Activated B cell treated with CpG ODN at 0.5 μM for 24 hours (primary cell): Measurements from ENCODE around the gene OGFOD3. TPM values are rescaled to one million over a fixed set of nuclear protein-coding genes. Genes with fewer than 3 reads are reported as not detected.

ENCODE experiments used
- ATAC-seq: fragments of 200-7000 bp; cut with Tn5 transposase; one replicate; pipeline ENCODE4 v1.10.0; 2021; ENCODE audit warnings: low read depth, mild to moderate bottlenecking, moderate library complexity
- CTCF ChIA-PET: fragments of 350-600 bp; sonication (Branson Sonifier 250); formaldehyde crosslinking; loops from one replicate; lab custom pipeline; 2021; ENCODE audit warnings: antibody characterized with exemption; lab: Charles Lee
- POLR2A ChIA-PET: fragments of 350-600 bp; sonication (Branson Sonifier 250); formaldehyde crosslinking; loops from one replicate; lab custom pipeline; 2021; ENCODE audit warnings: antibody characterized with exemption; lab: Charles Lee
- DNase-seq: peaks from one replicate; pipeline ENCODE4 v3.0.0; 2022
- H3K27ac Mint-ChIP-seq: one replicate; pipeline ENCODE4 v1.8.0; 2020; ENCODE audit warnings: mixed read lengths
- H3K27me3 Mint-ChIP-seq: one replicate; pipeline ENCODE4 v1.8.0; 2021; ENCODE audit warnings: mixed read lengths
- H3K36me3 Mint-ChIP-seq: one replicate; pipeline ENCODE4 v1.8.0; 2021; ENCODE audit warnings: low read depth, mixed read lengths
- H3K4me1 Mint-ChIP-seq: one replicate; pipeline ENCODE4 v1.8.0; 2021; ENCODE audit warnings: mixed read lengths
- H3K4me3 Mint-ChIP-seq: one replicate; pipeline ENCODE4 v1.8.0; 2020; ENCODE audit warnings: mild to moderate bottlenecking, mixed read lengths
- H3K9me3 Mint-ChIP-seq: one replicate; pipeline ENCODE4 v1.8.0; 2020; ENCODE audit warnings: mixed read lengths
- intact Hi-C: fragments of 100-400 bp; cut with micrococcal nuclease; formaldehyde crosslinking; loops from one replicate; pipeline ENCODE4 v1.15.1; 2024
- total RNA-seq: library from RNA; stranded (reverse); gene quantifications from 2 replicates; pipeline ENCODE4 v1.2.3, GENCODE V29; 2022
- TF ChIP-seq, protein P1 (sequence below): fragments of 200-600 bp; IDR thresholded peaks from one replicate; pipeline ENCODE4 v1.8.0; 2022; ENCODE audit warnings: antibody characterized with exemption, mild to moderate bottlenecking

Gene OGFOD3
- total RNA-seq, 1 donor from 2014 or later, result 35.0 TPM

DNA sequence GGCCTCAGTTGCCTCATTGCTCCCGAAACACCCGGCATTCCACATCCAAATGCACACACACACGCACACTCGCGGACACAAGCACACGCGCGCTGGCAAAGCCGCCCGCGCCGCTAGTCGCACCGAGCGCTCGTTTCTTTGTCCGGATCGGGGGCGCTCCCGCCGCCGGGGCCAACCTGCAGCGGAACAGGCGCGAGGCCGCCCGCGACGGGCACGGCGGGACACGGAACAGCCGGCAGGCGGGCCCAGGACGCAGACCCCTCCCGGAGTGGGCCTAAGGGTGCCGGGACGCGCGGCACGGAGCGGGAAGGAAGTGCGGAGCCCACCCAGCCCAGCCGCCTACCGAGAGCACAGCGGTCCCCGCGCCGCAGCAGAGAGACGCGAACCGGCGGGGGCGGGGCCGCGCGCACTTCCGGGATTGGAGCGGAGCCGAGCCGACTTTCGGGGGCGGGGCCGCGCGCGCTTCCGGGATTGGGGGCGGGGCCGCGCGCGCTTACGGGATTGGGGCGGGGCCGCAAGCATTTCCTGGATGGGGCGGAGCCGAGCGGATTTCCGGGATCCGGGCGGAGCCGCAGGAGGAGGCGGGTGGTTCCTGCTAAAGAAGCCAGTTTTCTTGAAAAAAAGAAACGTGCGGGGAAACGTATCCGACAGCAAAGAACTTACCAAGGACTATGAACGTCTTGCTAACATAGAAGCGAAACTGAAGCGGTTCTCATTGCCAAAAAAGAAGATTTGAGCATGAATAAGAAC lies 32.1 kb upstream of the OGFOD3 start, which contains the start of gene CYBC1:
Gene CYBC1 (minus strand): TSS at position 396 of the 750 bp plus-strand sequence. CDS start 1,498 bp downstream, outside the sequence.
- Mint-ChIP-seq H3K27ac (peak within 1 kb of the TSS; percentile 97), H3K27me3 (no peaks in the 10 kb centered on the region), H3K9me3 (no peaks in the 10 kb centered on the region), H3K4me1 (peaks cover 42% of the 10 kb centered on the region), H3K36me3 (peaks cover 30% of the 10 kb centered on the region), H3K4me3 (peak within 1 kb of the TSS; percentile 94)
- TF ChIP-seq, protein P1, sequence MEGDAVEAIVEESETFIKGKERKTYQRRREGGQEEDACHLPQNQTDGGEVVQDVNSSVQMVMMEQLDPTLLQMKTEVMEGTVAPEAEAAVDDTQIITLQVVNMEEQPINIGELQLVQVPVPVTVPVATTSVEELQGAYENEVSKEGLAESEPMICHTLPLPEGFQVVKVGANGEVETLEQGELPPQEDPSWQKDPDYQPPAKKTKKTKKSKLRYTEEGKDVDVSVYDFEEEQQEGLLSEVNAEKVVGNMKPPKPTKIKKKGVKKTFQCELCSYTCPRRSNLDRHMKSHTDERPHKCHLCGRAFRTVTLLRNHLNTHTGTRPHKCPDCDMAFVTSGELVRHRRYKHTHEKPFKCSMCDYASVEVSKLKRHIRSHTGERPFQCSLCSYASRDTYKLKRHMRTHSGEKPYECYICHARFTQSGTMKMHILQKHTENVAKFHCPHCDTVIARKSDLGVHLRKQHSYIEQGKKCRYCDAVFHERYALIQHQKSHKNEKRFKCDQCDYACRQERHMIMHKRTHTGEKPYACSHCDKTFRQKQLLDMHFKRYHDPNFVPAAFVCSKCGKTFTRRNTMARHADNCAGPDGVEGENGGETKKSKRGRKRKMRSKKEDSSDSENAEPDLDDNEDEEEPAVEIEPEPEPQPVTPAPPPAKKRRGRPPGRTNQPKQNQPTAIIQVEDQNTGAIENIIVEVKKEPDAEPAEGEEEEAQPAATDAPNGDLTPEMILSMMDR, result no peak
- intact Hi-C loops, result no loop called here
- CTCF ChIA-PET, result no interaction called here
- ATAC-seq, result peak; percentile 42
- peak; percentile 96 for DNase-seq
- POLR2A ChIA-PET, result interaction anchor here (0.8 to 7.5 kb wide), 7 partner anchors 13 to 524 kb away, joined by 3 to 130 read pairs (median 33); partner anchors contain the start of genes FOXK2, HEXD and OGFOD3

DNA sequence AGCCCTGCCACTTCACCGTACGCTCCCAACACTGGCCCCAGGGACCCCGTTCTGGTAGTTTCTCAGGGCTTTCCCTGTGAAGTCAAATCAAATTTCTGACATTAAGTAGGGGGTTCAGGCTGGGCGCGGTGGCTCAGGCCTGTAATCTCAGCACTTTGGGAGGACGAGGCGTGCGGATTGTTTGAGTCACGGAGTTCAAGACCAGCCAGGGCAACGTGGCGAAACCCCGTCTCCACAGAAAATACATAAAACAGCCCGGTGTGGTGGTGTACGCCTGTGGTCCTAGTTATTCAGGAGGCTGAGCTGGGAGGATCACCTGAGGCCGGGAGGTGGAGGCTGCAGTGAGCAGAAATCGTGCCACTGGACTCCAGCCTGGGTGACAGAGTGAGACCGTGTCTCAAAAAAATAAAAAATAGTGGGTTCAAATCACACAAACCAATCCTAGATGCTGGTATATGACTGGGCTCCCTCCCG lies 31.5 kb upstream of the OGFOD3 start:
- H3K4me3 Mint-ChIP-seq, result peak overlapping the region; percentile 94
- no peaks in the 10 kb centered on the region for H3K27me3 Mint-ChIP-seq
- peaks cover 33% of the 10 kb centered on the region for H3K36me3 Mint-ChIP-seq
- peak overlapping the region; percentile 97 for H3K27ac Mint-ChIP-seq
- intact Hi-C loops, result loop anchor here (1.0 kb wide), 7 partner anchors 8 to 152 kb away; partner anchors contain the start of genes FOXK2, HEXD, NARF and OGFOD3
- TF ChIP-seq, protein P1, result no peak
- ChIA-PET POLR2A (interaction anchor here (0.6 to 7.5 kb wide), 22 partner anchors 9 to 427 kb away, joined by 3 to 130 read pairs (median 6); partner anchors contain the start of genes CENPX, DCXR, FOXK2 and HEXD), CTCF (interaction anchor here (1.9 kb wide), 1 partner anchor 30 kb away, joined by 4 read pairs; no protein-coding TSS in a partner anchor)
- H3K9me3 Mint-ChIP-seq, result no peaks in the 10 kb centered on the region
- DNase-seq (no peak), ATAC-seq (no peak)
- peaks cover 42% of the 10 kb centered on the region for H3K4me1 Mint-ChIP-seq

DNA sequence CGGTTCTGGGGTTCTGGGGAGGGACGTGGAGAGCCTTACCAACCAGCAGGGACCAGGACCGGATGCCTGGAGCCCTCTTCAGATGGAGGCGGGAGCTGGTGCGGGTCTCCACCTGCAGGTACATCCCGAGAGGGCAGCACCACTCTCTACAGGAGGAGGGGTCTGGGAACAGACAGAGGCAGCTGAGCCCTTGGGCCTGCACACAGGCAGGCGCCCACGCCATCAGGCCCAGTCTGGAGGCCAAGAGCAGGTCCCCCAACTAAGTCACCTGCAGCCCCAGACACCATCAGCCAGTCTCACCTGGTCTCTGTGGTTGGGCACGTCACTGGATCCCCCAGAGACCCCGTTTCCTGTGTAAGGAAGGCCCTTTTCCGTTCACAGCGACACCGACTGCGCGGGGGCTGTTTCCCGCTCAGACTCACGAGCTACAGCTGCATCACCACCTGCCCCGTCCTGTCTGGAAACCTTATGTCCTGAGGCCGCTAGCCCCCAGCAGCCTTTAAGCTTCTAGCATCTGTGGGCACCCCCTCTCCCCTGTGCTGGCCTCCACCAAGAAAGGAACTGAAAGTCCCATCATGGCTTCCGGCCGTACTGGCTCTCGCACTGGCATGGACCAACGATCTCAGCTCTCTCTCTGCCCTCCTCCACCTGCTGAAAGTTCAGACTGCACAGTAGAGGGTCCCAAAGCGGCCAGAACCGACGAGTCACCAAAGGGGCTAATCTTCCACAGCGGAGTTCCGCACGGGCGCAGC lies 30.9 kb upstream of the OGFOD3 start:
- ATAC-seq (peak; percentile 78), DNase-seq (peak; percentile 86)
- H3K4me1 Mint-ChIP-seq, result peaks cover 42% of the 10 kb centered on the region
- peak overlapping the region; percentile 94 for H3K4me3 Mint-ChIP-seq
- H3K27me3 Mint-ChIP-seq, result no peaks in the 10 kb centered on the region
- peak overlapping the region; percentile 97 for H3K27ac Mint-ChIP-seq
- peaks cover 39% of the 10 kb centered on the region for H3K36me3 Mint-ChIP-seq
- H3K9me3 Mint-ChIP-seq, result no peaks in the 10 kb centered on the region
- intact Hi-C loops, result loop anchor here (1.0 kb wide), 7 partner anchors 9 to 151 kb away; partner anchors contain the start of genes FOXK2, HEXD, NARF and OGFOD3
- ChIA-PET CTCF (interaction anchor here (1.9 kb wide), 1 partner anchor 30 kb away, joined by 4 read pairs; no protein-coding TSS in a partner anchor), POLR2A (interaction anchor here (0.6 to 7.5 kb wide), 27 partner anchors 10 to 932 kb away, joined by 3 to 130 read pairs (median 5); partner anchors contain the start of genes CENPX, DCXR, FOXK2 and HEXD)
- TF ChIP-seq, protein P1, result no peak

DNA sequence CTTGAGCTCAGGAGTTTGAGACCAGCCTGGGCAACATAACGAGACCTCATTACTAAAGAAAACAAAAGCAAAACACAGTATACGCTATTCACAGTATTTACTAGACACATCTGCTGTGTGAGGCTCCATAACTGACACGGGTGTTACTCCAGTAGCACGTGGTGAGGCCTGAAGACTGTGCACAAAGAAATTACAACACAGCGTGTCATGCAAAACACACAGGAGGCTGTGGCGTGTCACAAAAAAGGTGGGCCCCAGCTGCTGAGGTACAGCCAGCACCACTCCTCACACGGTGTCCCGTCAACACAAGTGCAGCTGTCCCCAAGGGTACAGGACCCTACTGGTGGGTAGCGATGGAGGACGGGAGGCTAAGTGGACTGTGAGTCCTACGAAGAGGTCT lies 29.5 kb upstream of the OGFOD3 start:
- Mint-ChIP-seq H3K4me3 (peak overlapping the region; percentile 25), H3K9me3 (no peaks in the 10 kb centered on the region), H3K27me3 (no peaks in the 10 kb centered on the region), H3K36me3 (peaks cover 49% of the 10 kb centered on the region), H3K27ac (peak overlapping the region; percentile 79), H3K4me1 (peaks cover 46% of the 10 kb centered on the region)
- TF ChIP-seq, protein P1, result no peak
- ChIA-PET CTCF (interaction anchor here (1.9 kb wide), 1 partner anchor 28 kb away, joined by 4 read pairs; no protein-coding TSS in a partner anchor), POLR2A (interaction anchor here (1.0 to 7.5 kb wide), 5 partner anchors 10 to 615 kb away, joined by 3 to 130 read pairs (median 62); partner anchors contain the start of genes FOXK2, HEXD, MCRIP1 and NARF)
- ATAC-seq, result no peak
- DNase-seq, result no peak
- intact Hi-C loops, result no loop called here
